ENCODE measurements around the gene SLC30A2.

SLC30A2 gene

GRCh38 chr1:26023826-26024225, 22.1 kb downstream of the SLC30A2 start:
- no peak for DNase-seq (ENCODE audit: low read depth)
- no peak overlapping the region for H3K4me3 ChIP-seq (replicated peaks; ENCODE audit: low read depth, low read length)
- no peak for TF ChIP-seq CTCF (IDR thresholded peaks at IDR 0.05; ENCODE audit: low read length, missing control alignments)

- no peak overlapping the region for H3K4me3 ChIP-seq (replicated peaks; ENCODE audit: low read depth, low read length)
- TF ChIP-seq CTCF (IDR thresholded peaks at IDR 0.05; ENCODE audit: low read length, missing control alignments), result no peak
- no peak for DNase-seq (ENCODE audit: low read depth)
Measured at GRCh38 chr1:26023009-26023408, 22.9 kb downstream of the SLC30A2 start.

- no peak overlapping the region for H3K4me3 ChIP-seq (replicated peaks; ENCODE audit: low read depth, low read length)
- TF ChIP-seq CTCF (IDR thresholded peaks at IDR 0.05; ENCODE audit: low read length, missing control alignments), result no peak
- DNase-seq (ENCODE audit: low read depth), result no peak
Measured at GRCh38 chr1:26022404-26022779, 23.5 kb downstream of the SLC30A2 start.

GRCh38 chr1:26021647-26022403, 24.1 kb downstream of the SLC30A2 start, which contains the start of gene EXTL1:
Gene EXTL1, plus strand, starts transcription at chr1:26021775. Its CDS starts 872 bp downstream, at chr1:26022647.
- no peak for TF ChIP-seq CTCF (IDR thresholded peaks at IDR 0.05; ENCODE audit: low read length, missing control alignments)
- peak within 1 kb of the TSS; percentile 19 for H3K4me3 ChIP-seq (replicated peaks; ENCODE audit: low read depth, low read length)
- no peak for DNase-seq (ENCODE audit: low read depth)

GRCh38 chr1:26020941-26021646, 24.8 kb downstream of the SLC30A2 start:
- no peak for DNase-seq (ENCODE audit: low read depth)
- TF ChIP-seq CTCF (IDR thresholded peaks at IDR 0.05; ENCODE audit: low read length, missing control alignments), result no peak
- H3K4me3 ChIP-seq (replicated peaks; ENCODE audit: low read depth, low read length), result no peak overlapping the region

GRCh38 chr1:26020330-26020768, 25.6 kb downstream of the SLC30A2 start:
- H3K4me3 ChIP-seq (replicated peaks; ENCODE audit: low read depth, low read length), result no peak overlapping the region
- TF ChIP-seq CTCF (IDR thresholded peaks at IDR 0.05; ENCODE audit: low read length, missing control alignments), result no peak
- DNase-seq (ENCODE audit: low read depth), result peak; percentile 46

Data from fibroblast of pulmonary artery (primary cell).